GM10248 (cell line): ENCODE measurements around the gene PRKG1.

Source experiments
- CTCF ChIA-PET: fragments of 300-600 bp; sonication (Branson Sonifier 250); formaldehyde crosslinking; extraction: SDS; loops from one replicate; lab custom pipeline; 2021; ENCODE audit warnings: antibody characterized with exemption; lab: Yijun Ruan, JAX
- POLR2A ChIA-PET: fragments of 350-650 bp; sonication (Branson Sonifier 250); formaldehyde crosslinking; extraction: SDS; loops from one replicate; lab custom pipeline; 2020; ENCODE audit warnings: antibody characterized with exemption; lab: Yijun Ruan, JAX
- DNase-seq: peaks from one replicate; pipeline ENCODE4 v3.0.0; 2012; ENCODE audit errors: extremely low spot score
- TF ChIP-seq, protein P1 (sequence below): IDR thresholded peaks from 2 replicates; pipeline ENCODE4 v1.5.1; 2012; ENCODE audit warnings: mild to moderate bottlenecking, low read depth; ENCODE audit errors: extremely low read depth, missing control alignments, control extremely low read depth

Gene PRKG1

DNA sequence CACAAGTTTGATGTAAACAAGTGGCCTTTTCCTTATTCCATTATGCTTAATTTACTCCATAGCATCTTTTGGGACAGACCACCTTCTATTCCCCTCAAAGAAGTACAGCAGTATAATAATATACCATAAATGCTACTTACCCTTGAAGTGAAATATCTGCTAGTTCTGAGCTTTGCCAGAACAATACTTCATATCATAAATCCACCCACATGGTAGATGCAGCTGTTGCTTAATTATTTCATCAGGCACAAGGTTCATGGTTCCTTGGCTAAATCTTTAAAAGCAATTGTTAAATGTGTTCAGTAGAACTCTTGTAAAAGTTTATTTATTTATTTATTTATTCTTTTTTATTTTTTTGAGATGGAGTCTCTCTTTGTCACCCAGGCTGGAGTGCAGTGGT lies 592.2 kb downstream of the PRKG1 start:
- POLR2A ChIA-PET, result no interaction called here
- DNase-seq, result no peak
- TF ChIP-seq, protein P1, sequence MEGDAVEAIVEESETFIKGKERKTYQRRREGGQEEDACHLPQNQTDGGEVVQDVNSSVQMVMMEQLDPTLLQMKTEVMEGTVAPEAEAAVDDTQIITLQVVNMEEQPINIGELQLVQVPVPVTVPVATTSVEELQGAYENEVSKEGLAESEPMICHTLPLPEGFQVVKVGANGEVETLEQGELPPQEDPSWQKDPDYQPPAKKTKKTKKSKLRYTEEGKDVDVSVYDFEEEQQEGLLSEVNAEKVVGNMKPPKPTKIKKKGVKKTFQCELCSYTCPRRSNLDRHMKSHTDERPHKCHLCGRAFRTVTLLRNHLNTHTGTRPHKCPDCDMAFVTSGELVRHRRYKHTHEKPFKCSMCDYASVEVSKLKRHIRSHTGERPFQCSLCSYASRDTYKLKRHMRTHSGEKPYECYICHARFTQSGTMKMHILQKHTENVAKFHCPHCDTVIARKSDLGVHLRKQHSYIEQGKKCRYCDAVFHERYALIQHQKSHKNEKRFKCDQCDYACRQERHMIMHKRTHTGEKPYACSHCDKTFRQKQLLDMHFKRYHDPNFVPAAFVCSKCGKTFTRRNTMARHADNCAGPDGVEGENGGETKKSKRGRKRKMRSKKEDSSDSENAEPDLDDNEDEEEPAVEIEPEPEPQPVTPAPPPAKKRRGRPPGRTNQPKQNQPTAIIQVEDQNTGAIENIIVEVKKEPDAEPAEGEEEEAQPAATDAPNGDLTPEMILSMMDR, result no peak
- CTCF ChIA-PET, result no interaction called here

DNA sequence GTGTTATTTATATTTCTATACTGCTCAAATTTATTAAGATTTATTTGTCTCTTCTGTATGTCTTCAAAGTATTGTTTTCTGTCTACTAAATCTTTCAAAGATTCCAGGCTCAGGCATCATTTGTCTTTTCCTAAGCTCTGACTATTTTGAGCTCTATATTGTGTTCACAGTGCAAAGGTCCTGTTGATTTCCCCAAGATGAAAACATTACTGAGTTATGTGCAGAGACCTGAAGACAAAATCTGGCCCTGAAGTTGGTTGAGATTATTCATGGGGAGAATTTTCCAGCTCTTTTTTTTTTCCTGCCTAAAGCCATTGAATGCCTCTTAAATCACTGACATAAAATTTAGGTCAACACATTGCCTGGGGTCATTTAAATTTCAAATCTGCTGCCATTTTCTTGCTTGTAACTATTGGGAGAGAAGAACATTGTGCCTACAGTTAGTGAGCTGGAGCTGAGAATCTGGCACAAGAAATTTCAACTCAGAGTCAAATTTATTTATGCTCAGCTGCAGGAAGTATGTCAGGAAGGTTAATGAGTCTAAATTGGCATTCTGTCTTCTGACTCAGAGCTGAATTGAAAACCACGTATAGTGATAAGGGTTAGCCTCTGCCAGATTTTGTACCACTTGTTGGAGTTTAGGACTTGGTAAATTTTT lies 593.5 kb downstream of the PRKG1 start:
- no peak for DNase-seq
- ChIA-PET POLR2A (no interaction called here), CTCF (interaction anchor here (0.7 kb wide), 1 partner anchor 14 kb away, joined by 3 read pairs; no protein-coding TSS in a partner anchor)
- TF ChIP-seq, protein P1, result no peak

DNA sequence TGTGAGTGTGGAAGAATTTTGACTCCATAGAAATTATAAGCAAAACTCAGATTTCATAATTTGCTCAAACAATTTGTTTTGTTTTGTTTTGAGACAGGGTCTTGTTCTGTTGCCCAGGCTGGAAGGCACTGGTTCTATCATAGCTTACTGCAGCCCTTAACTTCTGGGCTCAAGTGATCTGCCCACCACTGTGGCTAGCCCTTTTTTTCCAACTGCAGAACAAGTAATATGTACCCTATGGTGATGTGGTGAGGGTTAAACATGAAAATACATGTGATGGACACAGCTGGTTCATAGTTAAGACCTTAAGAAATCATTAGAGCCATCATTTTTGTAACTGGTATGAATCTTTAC lies 594.0 kb downstream of the PRKG1 start:
- DNase-seq, result no peak
- ChIA-PET CTCF (interaction anchor here (0.7 kb wide), 1 partner anchor 13 kb away, joined by 3 read pairs; no protein-coding TSS in a partner anchor), POLR2A (no interaction called here)
- TF ChIP-seq, protein P1, result no peak

DNA sequence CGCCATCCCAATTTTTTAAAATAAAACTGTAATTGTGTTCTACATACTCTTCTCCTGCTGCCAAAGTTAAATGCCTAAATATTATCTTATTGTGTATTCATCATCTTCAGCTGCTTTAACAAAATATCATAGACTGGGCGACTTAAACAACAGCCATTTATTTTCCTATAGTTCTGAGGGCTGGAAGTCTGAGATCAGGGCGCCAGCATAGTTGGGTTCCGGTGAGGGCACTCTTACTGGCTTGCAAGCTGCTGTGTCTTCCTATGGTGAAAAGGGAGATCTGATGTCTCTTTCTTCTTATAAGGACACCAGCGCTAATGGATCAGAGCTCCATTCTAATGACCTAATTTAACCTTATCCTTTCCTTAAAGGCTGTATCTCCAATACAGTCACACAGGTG lies 594.8 kb downstream of the PRKG1 start:
- CTCF ChIA-PET, result no interaction called here
- TF ChIP-seq, protein P1, result no peak

DNA sequence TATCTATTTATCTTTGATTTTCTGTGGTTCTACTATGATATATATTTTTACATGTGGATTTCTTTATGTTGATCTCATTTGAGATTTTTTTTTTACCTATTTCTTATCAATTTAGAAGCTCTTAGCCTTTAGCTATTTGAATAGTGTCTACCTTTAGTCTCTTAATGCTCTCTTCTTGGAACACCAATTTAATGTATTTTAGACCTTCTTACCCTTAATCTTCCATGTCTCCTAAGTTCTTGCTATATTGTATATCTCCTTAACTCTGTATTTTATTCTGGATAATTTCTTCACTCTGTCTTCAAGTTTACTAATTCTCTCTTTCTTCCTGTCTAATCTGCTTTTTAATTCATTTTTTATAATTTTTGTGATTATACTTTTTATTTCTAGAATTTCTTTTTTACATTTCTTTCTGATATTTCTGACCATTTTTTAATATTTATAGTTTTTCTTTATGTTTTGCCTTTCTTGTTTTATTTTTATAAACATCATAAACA lies 597.8 kb downstream of the PRKG1 start:
- ChIA-PET CTCF (no interaction called here), POLR2A (no interaction called here)
- TF ChIP-seq, protein P1, result no peak
- no peak for DNase-seq

More for the DNA sequence above, 594.8 kb downstream of the PRKG1 start:
- no peak for DNase-seq
- POLR2A ChIA-PET, result no interaction called here

DNA sequence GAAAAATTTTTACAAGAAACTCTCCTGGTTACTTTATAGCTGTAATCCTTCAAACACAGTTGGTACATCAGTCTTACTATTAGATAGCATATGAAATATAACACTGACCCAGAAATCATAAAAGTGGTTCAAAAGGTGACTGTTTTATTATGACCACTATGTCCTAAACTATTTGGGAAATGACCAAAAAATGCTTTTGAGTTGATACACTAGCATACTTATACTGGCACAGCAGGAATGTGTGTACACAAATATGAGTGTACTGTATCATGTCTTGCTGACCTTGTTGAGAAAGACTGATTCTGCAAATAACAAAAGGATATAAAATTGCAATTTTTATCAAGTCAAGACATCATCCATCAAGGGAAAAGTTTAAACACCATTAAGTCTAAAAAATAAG lies 600.8 kb downstream of the PRKG1 start:
- CTCF ChIA-PET, result no interaction called here
- DNase-seq, result no peak

More for the DNA sequence above, 600.8 kb downstream of the PRKG1 start:
- TF ChIP-seq, protein P1, result no peak
- POLR2A ChIA-PET, result no interaction called here
